Umbilical cord (tissue), 2 donors: ENCODE measurements around the gene DVL2. TPM values are rescaled to one million over a fixed set of nuclear protein-coding genes. Genes with fewer than 3 reads are reported as not detected.
"Not testable (repeated sequence)": the region's sequence is repeated elsewhere in the genome, so short reads cannot be mapped to it uniquely, and the experiment has no call there.

Experiments
- DNase-seq: peaks from one replicate; pipeline ENCODE4 v3.0.0-alpha.2; 2015; ENCODE audit warnings: low spot score
- total RNA-seq: library from RNA; depleted of rRNA; stranded (reverse); fragments of >200 nt; gene quantifications from one replicate; pipeline ENCODE4 v1.2.3, GENCODE V29; 2014; ENCODE audit warnings: low replicate concordance; ENCODE audit not compliant: insufficient read depth

The DVL2 gene
- total RNA-seq, 1 donor from 2014 or later: 64.8 TPM

DNA sequence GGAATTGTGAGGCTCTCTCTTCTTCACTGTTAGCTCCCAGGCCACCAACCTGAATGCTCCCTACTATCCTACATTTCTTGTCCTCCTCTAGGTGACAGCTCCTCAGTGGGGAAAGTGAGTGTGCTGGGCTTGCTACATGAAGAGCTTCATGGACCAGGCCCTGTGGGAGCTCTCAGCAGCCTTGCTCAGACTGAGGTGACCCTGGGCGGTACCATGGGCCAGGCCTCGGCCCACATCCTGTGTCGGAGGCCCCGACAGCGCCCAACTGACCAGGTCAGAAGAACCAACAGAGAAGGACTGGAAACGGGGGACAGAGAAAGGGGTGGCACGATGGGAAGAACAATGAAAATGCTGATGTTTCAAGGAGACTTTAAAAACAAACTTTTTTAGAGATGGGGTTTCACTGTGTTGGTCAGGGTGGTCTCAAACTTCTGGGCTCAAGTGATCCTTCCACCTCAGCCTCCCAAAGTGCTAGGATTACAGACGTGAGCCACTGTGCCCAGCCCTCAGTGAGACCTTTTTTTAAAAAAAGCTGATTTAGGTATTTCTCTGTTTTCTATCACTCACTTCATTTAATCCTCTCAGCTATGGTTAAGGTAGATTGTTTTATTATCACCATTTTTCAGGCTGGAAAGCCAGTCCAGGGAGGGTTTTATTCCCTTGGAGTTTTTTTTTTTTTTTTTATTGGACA, 22.6 kb upstream of the DVL2 start:
- DNase-seq: no peak

GRCh38 chr17:7254511-7254910, 20.2 kb upstream of the DVL2 start:
- no peak for DNase-seq

GRCh38 chr17:7253082-7253481, 18.8 kb upstream of the DVL2 start:
- no peak for DNase-seq

DNA sequence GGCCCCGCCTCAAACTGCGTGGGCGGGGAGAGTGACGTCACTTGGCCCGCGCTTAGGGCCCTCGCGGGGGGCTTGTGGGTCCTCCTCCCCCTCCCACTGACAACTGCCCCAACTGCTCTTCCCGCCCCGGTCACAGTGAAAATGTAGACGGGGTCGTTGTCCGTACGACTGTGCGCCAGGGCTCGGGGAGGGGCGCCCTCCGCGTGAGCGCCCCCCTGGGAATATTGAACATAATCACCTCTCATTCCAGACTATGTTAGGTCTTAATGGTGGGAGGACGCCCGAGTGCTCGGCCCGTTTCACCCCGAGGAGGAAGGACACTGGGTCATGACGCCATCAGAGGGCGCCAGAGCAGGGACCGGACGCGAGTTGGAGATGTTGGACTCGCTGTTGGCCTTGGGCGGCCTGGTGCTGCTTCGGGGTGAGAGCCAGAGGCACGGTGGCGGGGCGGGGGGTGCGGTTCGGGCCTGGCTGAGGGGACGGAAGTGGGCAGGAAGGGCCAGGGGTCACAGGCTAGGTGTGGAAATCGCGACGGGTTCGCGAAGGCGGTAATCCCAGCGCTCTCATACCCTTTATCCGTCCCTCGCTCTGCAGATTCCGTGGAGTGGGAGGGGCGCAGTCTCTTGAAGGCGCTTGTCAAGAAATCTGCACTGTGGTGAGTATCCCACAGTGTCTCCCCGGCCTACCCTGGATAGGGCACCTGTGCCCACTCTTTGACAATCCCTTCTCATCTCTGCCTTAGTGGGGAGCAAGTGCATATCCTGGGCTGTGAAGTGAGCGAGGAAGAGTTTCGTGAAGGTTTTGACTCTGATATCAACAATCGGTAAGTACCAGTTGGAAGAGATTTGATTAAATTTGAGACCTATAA, 18.1 kb upstream of the DVL2 start, which contains the start of gene ELP5:
Gene ELP5, plus strand, starts transcription at position 40 of the 868 bp plus-strand sequence. Its CDS starts 336 bp downstream, at position 376.
- DNase-seq: peak; percentile 97

DNA sequence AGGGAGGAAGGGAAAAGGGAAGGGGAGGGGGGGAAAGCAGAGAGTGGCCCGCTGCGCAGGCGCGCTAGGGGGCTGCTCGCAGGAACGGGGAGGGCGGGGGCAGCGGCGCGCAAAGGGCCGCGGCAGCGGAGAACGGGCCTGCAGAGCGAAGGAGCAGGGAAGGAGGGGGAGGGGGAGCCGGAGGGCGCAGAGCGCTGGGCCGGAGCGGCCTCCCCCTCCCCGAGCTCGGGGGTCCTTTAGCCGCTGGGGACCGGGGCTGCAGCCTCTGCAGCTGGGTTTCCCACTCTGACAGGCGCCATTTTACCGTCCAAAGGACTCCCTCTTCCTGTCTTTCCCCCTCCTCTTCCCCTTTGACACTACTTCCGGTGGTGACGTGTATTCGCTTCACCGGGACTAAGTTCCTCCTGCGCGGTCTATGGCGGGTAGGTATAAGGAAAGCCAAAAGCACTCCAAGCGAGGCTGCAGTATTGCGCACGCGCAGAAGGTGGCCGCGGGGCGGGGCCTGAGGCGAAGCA, 17.4 kb upstream of the DVL2 start, which contains the start of gene CTDNEP1:
Gene CTDNEP1, minus strand, starts transcription at position 74 of the 515 bp plus-strand sequence. CDS start 438 bp downstream, outside the sequence.
- peak; percentile 100 for DNase-seq

GRCh38 chr17:7250695-7251627, 16.6 kb upstream of the DVL2 start:
- no peak for DNase-seq

- no peak for DNase-seq
Measured at GRCh38 chr17:7249830-7250229, 15.5 kb upstream of the DVL2 start.

- DNase-seq: peak; percentile 0
Measured at GRCh38 chr17:7249214-7249613, 14.9 kb upstream of the DVL2 start.

DNA sequence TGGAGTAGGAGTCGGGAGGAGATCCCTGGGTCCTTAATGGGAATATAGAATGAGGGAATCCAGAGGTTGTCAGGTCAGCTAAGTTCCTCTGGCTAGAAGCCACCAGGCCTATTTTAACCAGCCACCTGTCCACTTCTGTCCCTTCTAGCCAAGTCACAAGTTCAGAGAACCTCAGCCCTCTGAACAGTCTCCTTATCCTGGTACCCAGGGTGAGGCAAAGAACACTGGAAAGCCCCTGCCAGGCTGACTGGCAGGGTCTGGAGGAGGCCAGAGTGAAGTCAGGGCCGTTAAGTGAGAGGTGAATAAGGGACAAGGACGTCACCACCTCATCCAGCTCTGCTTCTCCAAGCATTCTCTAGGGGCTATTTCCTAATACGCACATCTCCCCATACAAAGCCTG, 14.5 kb upstream of the DVL2 start:
- DNase-seq: peak; percentile 1

DNA sequence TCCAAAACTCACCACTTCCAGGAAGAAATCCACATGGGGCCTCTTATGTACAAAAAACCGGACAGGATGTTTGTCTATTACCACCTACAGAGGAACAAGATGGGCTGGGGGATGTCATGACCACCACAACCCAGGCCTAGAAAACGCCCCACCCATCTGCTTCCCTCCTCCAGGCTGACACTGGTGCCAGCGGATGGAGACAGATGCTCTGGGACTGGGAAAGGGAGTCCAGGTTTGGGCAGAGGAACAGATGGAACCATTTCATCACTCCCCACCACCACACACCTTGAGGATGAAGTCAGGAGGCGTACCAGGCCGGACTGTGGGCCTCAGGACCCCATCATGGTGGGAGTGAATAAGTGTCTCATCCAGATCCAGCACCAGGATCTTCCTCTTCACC, 12.5 kb upstream of the DVL2 start:
- DNase-seq: no peak

DNA sequence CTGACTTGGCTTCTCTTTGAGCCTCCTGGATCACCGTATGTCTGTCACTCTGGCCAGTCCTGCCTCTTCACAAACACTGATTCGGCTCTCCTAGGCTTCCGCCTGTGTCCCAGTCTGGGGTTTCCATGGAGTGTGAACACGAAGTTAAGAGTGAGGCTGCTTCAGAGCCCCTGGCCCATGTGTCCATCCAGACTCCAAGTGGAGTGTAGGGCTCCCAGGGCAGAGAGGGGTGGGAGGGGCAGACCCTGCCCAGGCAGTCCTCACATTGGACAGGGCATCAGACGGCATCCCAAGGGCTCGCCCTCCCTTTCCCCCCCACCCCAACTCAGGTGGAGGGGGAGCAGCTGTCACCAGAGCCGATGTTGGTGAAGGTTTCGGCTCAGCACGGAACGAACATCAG, 9.5 kb upstream of the DVL2 start:
- not testable (repeated sequence) for DNase-seq

DNA sequence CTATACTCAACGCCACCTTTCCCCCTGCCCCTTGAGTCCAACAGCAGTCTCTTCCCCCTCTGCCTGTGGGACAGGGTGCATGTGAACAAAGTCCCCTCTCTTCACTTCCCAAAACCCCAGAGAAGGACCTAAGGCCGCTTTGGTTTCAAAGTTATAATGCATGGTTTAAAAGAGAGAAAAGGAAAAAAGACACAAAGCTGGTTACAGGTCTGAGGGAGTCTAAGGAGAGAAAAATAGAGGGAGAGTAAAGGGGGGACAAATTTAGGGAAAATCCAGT, 9.1 kb upstream of the DVL2 start:
- DNase-seq: no peak

DNA sequence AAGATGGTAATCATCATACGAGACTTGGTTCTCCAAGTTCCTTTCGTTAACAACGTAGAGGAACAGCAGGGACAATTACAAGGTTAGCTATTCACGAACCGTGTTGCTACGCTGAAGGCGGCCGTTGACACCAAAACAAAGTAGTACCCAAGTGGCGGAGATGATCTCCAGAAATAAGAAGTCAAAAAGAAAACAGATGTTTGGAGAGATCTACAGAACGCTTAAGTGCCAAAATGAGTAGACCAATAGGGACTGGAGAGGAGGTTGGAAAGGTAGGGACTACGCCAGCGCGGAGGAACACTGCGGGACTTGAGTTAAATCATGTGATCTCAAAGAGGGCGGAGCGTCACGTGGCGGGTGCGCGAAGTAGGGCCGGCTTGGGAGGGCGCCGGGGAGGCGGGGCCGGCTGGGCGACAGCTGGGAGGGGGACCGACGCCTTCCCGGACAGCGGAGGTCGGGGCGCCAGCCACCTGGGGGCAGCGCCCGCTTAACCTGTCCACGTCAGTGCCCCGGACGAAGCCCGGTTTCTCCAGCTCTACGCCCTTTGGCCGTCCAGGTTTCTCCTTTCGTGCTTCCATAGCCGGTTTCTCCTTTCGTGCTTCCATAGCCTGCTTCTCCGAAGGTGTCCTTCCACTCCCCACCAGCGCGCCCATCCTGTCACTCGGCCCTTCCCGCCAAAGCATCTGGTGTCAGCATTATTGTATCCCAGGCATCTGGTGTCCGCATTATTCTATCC, 8.6 kb upstream of the DVL2 start:
- peak; percentile 98 for DNase-seq

GRCh38 chr17:7241783-7242716, 7.7 kb upstream of the DVL2 start, which contains the start of gene GABARAP:
GABARAP (minus strand) TSS chr17:7242449; CDS start chr17:7242330, 119 bp downstream.
- DNase-seq: peak; percentile 97

- no peak for DNase-seq
Measured at GRCh38 chr17:7241090-7241733, 6.9 kb upstream of the DVL2 start.

- DNase-seq: no peak
Measured at GRCh38 chr17:7240375-7240774, 6.1 kb upstream of the DVL2 start.

DNA sequence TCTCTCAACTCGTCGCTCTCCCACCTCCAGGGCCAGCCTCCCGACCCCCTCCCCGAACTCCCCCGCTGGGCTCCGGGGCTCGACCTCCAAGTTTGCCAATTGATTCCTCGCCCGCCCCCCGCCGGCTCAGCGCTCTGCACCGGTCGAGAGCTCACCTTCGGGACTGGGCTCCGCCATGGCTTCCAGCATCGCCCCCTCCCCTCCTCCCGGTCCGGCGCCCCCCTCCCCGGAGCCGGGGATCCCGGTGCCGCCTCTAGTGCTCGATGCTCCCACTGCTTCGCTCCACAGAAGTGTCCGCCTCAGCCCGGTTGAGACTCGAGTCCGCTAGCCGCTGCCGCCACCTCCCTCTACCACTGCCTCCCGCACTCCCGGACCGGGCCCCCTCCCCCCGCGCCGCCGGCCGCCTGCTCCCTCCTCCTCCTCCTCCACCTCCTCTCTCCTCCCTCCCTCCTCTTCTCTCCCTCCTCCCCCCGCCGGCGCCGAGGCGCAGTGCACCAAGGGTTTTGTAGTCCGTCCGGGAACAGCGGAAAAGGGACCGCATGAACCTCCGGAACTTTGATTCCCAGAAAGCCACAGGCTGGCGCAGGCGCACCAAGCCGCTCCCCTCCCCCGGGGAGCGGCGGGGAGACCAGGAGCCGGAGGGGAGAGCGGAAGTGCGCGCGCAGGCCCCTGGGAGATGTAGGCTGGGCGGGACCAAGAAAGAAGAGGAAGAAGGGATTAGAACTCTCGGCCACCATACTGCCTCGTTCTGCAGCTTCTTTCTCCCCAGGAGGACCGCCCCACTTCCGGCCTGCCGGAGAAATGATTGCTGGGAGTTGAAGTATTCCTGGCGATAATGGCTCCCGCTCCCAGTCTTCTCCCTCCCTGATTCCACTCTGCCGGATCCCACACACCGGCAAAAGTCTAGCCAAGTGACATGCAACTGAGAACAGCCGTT, 5.0 kb upstream of the DVL2 start, which contains the start of gene PHF23:
Gene PHF23, minus strand, starts transcription at position 367 of the 937 bp plus-strand sequence. Its CDS starts 178 bp downstream, at position 189.
- DNase-seq: peak; percentile 100
